ENCODE results near the gene RBM33. TPM values are rescaled to one million over a fixed set of nuclear protein-coding genes. Genes with fewer than 3 reads are reported as not detected.

The RBM33 gene
- total RNA-seq, 1 experiment from 2014 or later, result 61.1 TPM

DNA sequence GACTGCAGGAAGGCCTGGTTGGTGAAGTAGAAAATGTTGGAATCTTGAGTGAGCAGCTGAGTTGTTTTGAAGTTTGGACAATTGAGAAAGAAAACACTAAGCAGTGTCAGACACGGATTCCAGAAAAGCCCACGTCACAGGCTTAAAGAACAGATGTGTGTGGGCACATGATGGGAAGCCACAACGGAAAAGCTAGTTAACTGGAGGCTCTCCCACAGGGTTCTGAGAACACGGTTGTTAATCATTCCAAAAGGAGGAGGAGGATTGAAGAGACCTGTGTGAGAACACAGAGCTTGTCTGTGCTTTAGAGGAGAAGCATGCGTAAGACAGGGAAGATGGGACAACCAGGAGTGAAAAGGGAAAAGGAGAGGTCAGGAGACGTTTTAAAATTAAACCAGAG is 125.2 kb downstream of the RBM33 start:
- DNase-seq (ENCODE audit: low read depth, low spot score), result no peak
- POLR2A ChIA-PET, result no interaction called here
- peaks cover 8% of the 10 kb centered on the region for H3K36me3 ChIP-seq (ENCODE audit: control insufficient read depth, insufficient read depth, low read length)
- H3K27me3 ChIP-seq (ENCODE audit: control insufficient read depth, insufficient read depth, low read length), result no peaks in the 10 kb centered on the region
- no peak overlapping the region for H3K4me3 ChIP-seq (ENCODE audit: low read depth in 2 of 2, low read length in 2 of 2)
- intact Hi-C loops (cut with micrococcal nuclease; ENCODE audit: unreplicated experiment) (no loop called here), in situ Hi-C loops (cut with HindIII; ENCODE audit: low pct_unique_long_range_greater_than_20kb, low sequenced_read_pairs) (no loop called here)
- H3K9me3 ChIP-seq (ENCODE audit: control insufficient read depth, insufficient read depth, low read depth, low read length), result no peaks in the 10 kb centered on the region
- H3K4me1 ChIP-seq (ENCODE audit: control insufficient read depth, insufficient read depth, low read length), result no peaks in the 10 kb centered on the region
- BruUV-seq (replicated peaks), result no TSS peak
- ATAC-seq, result no peak
- CTCF ChIA-PET, result interaction anchor here (0.6 kb wide), 1 partner anchor 353 kb away, joined by 5 read pairs; no protein-coding TSS in a partner anchor
- no peak overlapping the region for H3K27ac ChIP-seq (ENCODE audit: low read length)
- no peak for TF ChIP-seq SIN3A (IDR thresholded peaks at IDR 0.05; ENCODE audit: borderline replicate concordance, insufficient read depth, low read depth, low read length)

GRCh38 chr7:155770241-155770640 is 125.8 kb downstream of the RBM33 start:
- Histone ChIP-seq H3K9me3 (ENCODE audit: control insufficient read depth, insufficient read depth, low read depth, low read length) (no peaks in the 10 kb centered on the region), H3K27ac (ENCODE audit: low read length) (no peak overlapping the region), H3K27me3 (ENCODE audit: control insufficient read depth, insufficient read depth, low read length) (no peaks in the 10 kb centered on the region), H3K4me1 (ENCODE audit: control insufficient read depth, insufficient read depth, low read length) (no peaks in the 10 kb centered on the region), H3K36me3 (ENCODE audit: control insufficient read depth, insufficient read depth, low read length) (peaks cover 5% of the 10 kb centered on the region), H3K4me3 (ENCODE audit: low read depth in 2 of 2, low read length in 2 of 2) (no peak overlapping the region)
- in situ Hi-C loops (cut with HindIII; ENCODE audit: low pct_unique_long_range_greater_than_20kb, low sequenced_read_pairs), result no loop called here
- intact Hi-C loops (cut with micrococcal nuclease; ENCODE audit: unreplicated experiment), result no loop called here
- no TSS peak for BruUV-seq (replicated peaks)
- DNase-seq (ENCODE audit: low read depth, low spot score) (no peak), ATAC-seq (no peak)
- TF ChIP-seq TCF7L2 (IDR thresholded peaks at IDR 0.05; ENCODE audit: low read depth, low read length), result no peak
- TF ChIP-seq SIN3A (IDR thresholded peaks at IDR 0.05; ENCODE audit: borderline replicate concordance, insufficient read depth, low read depth, low read length), result no peak
- no peak for TF ChIP-seq REST (IDR thresholded peaks at IDR 0.05; ENCODE audit: insufficient read depth in 1 of 2, low read depth in 2 of 2, low read length in 1 of 2)
- TF ChIP-seq, protein P1, sequence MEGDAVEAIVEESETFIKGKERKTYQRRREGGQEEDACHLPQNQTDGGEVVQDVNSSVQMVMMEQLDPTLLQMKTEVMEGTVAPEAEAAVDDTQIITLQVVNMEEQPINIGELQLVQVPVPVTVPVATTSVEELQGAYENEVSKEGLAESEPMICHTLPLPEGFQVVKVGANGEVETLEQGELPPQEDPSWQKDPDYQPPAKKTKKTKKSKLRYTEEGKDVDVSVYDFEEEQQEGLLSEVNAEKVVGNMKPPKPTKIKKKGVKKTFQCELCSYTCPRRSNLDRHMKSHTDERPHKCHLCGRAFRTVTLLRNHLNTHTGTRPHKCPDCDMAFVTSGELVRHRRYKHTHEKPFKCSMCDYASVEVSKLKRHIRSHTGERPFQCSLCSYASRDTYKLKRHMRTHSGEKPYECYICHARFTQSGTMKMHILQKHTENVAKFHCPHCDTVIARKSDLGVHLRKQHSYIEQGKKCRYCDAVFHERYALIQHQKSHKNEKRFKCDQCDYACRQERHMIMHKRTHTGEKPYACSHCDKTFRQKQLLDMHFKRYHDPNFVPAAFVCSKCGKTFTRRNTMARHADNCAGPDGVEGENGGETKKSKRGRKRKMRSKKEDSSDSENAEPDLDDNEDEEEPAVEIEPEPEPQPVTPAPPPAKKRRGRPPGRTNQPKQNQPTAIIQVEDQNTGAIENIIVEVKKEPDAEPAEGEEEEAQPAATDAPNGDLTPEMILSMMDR (IDR thresholded peaks at IDR 0.05), result no peak
- no peak for TF ChIP-seq POLR2AphosphoS5 (IDR thresholded peaks at IDR 0.05; ENCODE audit: low read depth, low read length)
- POLR2A ChIA-PET, result no interaction called here
- CTCF ChIA-PET, result interaction anchor here (0.6 kb wide), 3 partner anchors 71 to 1020 kb away, joined by 4 to 6 read pairs (median 5); no protein-coding TSS in a partner anchor

DNA sequence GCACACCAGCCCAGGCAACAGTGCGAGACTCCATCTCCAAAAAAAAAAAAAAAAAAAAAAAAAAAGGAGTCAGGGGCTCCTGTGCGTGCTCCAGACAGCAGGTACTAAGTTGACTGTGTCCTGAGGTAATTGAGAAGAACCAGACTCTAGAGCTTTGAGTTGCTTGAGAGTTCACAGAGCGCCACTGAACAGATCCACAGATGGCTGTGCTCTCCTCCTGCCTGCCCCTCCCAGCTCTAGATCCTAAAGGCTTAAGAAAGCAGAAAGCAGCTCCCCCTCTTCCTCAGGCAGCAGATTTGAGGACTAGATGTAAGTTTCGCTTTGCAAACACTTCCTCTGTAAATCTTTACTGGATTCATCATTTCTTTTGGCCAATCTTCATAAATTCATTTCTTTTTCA is 129.1 kb downstream of the RBM33 start:
- no peak overlapping the region for H3K27ac ChIP-seq (ENCODE audit: low read length)
- ATAC-seq (no peak), DNase-seq (ENCODE audit: low read depth, low spot score) (no peak)
- BruUV-seq (replicated peaks), result no TSS peak
- H3K27me3 ChIP-seq (ENCODE audit: control insufficient read depth, insufficient read depth, low read length), result no peaks in the 10 kb centered on the region
- no peak overlapping the region for H3K4me3 ChIP-seq (ENCODE audit: low read depth in 2 of 2, low read length in 2 of 2)
- in situ Hi-C loops (cut with HindIII; ENCODE audit: low pct_unique_long_range_greater_than_20kb, low sequenced_read_pairs), result no loop called here
- TF ChIP-seq SIN3A (IDR thresholded peaks at IDR 0.05; ENCODE audit: borderline replicate concordance, insufficient read depth, low read depth, low read length), result no peak
- no peak for TF ChIP-seq REST (IDR thresholded peaks at IDR 0.05; ENCODE audit: insufficient read depth in 1 of 2, low read depth in 2 of 2, low read length in 1 of 2)
- no peak for TF ChIP-seq POLR2AphosphoS5 (IDR thresholded peaks at IDR 0.05; ENCODE audit: low read depth, low read length)
- TF ChIP-seq TCF7L2 (IDR thresholded peaks at IDR 0.05; ENCODE audit: low read depth, low read length), result no peak
- POLR2A ChIA-PET, result no interaction called here
- H3K9me3 ChIP-seq (ENCODE audit: control insufficient read depth, insufficient read depth, low read depth, low read length), result no peaks in the 10 kb centered on the region
- CTCF ChIA-PET, result interaction anchor here (0.7 kb wide), 1 partner anchor 11 kb away, joined by 7 read pairs; no protein-coding TSS in a partner anchor
- no peaks in the 10 kb centered on the region for H3K4me1 ChIP-seq (ENCODE audit: control insufficient read depth, insufficient read depth, low read length)
- intact Hi-C loops (cut with micrococcal nuclease; ENCODE audit: unreplicated experiment), result no loop called here
- H3K36me3 ChIP-seq (ENCODE audit: control insufficient read depth, insufficient read depth, low read length), result peaks cover 2% of the 10 kb centered on the region
